HG03571 (cell line): ENCODE measurements around the gene WRAP73.

ENCODE experiments used
- ATAC-seq: cut with Tn5 transposase; IDR thresholded peaks from one replicate; pipeline ENCODE4 v1.9.1; 2021; ENCODE audit not compliant: unreplicated experiment

The WRAP73 gene

DNA sequence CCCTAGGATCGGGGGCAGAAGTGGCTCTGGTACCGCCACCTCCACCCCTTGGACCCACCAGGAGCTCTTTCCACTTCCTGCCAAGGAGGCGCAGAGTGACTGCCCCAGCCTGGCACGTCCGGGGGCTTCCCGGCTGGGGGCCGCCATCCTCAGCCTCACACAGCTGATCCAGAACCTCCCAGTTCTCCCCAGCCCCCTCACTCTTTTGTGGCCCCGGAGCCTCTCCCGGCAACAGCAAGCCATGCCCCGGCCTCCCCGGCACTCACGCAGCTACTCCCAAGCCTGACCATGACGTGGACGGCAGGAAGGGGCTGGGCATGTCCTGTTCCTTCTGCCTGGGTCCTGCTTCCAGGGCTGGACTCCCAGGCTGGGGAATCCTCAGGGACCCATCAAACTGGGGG, 19.5 kb upstream of the WRAP73 start:
- no peak for ATAC-seq

DNA sequence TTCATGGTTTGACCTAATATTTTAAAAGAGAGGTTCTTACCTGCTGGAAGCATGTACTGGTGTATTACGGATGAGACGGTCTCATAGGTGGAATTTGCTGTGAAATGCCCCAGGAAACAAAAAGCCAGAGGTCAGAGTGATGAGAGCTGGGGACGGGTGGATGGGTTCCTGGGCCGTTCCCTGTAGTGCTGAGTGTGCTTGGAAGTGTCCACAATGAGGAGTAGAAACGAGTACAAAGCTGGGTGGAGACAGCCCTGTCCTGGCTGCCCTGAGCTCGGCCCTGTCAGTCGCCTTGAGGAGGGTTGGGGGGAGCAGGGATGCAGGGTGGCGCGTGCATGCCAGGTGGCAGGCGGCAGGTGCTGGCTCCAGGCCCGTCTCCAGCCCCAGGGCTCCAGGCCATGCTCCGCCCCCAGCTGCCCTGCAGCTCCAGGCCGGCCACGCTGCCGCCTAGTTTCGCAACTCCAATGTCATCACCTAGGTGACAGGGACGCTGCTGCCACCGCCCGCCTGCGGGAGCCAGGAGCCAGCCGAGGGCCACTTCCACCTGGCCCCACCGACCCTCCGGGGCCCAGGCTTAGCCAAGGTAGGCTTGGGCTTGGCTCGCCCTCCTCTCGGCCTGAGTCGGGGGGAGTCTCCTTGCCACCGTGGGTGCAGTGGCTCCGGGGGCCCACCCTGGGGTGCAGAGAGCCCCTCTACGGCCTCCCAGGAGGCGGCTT, 18.8 kb upstream of the WRAP73 start:
- no peak for ATAC-seq

DNA sequence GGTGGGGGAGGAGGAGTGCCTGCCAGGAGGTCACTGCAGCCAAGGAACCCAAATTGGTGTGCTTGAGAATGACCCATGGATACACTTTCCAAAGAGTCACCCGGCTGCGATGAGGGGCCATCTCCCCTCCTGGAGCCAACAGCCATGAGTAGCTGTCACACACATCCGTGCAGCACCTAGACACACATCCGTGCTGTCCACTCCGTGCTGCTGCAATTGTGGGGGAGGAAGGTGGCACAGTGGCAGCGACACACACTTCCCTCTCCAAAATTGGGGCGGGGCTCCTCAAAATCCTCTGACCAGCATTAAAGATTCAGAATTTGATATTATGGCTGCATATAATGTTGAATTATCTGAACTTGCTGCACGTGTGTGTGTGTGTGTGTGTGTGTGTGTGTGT, 18.2 kb upstream of the WRAP73 start:
- ATAC-seq, result no peak

DNA sequence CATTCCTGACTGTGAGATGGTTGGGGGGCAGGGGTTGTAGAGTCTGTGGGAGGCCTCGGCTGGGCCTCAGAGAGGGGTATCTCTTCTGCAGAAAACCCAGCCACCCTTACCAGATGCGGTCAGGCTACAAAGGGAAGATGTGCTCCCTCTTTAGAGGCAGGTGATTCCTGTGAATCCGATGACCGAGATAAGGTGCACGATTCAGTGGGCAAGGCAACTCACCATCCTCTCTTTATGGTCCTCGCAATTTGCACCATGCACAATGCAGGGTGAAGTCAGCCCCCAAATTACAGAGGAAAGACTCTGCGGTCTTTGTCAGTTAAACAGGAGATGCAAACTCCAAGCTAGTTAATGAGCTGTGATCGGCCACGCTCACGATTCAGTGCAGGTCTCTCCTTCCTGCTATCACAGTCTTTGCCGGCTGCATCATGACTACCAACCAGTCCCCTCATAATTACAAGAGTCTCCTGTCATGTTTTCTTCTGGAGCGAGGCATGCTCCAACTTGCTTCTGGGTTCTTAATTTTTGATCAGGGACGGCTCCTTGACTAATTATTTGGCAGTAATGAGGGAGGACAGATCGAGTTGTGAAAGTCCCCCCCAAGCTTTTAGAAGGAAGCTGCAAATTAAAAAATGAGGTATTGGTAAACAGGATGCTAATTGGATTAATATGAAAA, 14.9 kb upstream of the WRAP73 start:
- no peak for ATAC-seq

DNA sequence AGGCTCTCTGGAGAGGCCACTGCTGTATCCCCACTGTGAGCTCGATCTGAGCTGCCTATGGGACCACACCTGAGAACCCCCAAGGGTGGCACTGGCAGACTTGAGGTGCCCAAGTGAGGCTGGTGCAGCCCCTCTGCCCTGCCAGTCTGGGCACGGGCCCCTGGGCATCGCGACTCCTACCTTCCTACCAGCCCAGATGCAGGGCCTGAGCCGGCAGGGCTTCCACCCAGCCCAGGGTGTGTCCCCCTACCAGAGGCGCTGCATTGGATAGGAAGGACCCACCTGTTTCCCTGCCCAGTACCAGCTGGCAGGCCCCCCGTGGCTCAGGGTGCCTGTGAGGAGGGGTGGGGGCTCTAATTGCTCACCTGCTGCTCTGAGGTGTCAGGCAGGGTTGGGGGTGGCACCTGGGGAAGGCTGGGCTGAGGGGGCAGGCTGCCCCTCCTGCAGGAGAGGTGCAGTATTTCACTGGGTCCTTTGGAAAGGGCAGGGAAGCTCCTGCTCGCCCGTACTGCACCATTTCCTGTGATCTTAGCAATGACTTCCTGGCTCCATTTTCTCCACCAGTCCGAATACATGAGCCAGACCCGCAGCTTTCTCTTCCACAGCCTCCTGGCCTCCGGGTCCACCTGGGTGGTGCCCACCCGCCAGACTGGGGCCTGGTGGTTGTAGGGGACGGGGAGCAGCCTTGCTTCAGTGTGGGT, 14.2 kb upstream of the WRAP73 start:
- no peak for ATAC-seq

DNA sequence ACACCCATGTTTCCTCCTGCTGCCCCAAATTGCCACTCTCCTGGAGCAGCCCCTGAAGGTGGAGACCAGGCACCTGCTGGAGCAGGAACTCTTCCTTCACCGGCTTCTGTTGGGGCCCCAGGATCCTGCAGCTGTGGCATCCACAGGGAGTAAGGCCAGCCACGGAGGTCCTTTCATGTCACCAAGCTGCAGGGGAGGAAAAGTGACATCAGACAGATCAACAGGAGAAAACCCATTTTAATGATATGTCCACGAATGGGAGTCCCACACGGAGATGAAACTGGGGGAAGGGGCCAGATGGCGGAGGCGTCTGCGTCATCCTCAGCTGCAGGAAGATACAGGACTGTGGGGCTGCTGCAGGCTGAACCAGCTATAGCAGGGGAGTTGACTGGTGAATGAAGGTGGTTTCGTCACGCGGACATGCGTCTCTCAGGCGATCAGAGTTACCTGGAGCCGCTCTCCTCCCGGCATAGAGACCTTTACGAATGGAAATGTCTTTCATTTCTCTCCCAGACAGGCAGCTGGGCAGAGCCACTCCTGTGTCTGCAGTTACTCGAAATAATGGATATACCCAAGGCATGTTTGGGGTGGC, 12.3 kb upstream of the WRAP73 start:
- no peak for ATAC-seq

DNA sequence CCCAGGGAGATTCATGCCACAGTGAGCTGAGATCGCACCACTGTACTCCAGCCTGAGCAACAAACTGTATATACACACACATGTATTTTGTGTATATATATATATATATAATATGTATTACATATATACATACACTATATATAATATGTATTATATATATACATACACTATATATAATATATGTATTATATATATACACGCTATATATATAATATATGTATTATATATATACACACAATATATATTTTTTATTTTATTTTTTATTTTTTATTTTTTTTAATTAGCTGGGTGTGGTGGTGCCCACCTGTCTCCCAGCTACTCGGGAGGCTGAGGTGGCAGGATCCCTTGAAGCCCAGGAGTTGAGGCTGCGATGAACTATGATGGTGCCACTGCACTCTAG, 11.7 kb upstream of the WRAP73 start:
- no peak for ATAC-seq

DNA sequence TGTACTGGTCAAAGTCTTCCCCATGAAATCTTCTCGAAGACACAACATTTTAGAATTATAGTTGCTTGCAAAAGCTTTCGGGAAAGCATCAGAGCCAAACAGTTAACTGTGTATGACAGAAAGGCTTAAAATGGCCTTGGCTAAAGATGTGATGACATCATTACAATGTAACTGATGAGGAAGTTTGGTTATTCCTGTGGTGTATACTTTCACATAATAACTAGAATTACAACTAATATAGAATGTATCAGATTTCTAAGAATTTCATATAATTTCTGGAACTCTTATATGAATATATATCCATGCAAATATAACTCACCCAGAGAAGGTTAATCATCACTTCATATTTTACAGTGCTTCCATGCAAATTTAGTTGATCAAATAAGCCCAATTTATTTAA, 10.8 kb upstream of the WRAP73 start:
- ATAC-seq, result no peak

DNA sequence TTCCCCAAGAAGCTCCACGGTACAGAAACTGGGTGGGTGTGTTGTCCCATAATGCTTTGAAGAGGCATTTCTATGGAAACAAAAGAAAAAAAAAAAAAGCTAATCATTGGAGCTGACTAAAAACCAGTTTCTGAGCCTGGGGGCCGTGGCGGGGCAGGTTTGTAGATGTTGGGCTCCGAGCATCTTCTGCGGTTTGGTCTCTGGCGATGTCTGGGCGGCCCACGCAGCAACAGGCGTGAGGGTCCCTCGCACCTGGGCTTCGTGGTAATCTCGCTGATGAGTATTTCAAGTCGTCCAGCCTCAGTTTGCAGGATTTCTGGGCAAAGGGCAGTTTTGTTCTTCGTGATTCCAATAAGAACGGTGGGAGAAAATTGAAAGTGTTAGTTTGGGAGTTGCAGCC, 9.2 kb upstream of the WRAP73 start:
- no peak for ATAC-seq

DNA sequence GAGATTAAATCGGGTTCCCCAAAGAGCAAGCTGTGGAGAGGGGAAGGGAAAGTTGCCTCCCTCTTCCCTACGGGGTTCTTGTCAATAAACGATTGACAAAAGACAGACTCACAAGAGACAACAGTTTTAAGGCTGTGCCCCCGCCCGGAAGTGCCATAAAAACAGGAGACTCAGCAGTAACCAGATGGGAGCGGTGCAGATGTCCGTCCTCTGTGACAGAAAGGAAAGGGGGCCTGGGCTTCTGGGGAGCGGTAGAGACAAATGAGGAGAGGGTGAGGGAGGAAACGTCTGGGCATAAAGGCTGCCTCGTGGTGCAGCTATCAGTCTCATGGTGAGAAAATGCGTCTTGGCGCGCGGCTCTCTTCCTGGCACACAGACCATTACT, 8.3 kb upstream of the WRAP73 start:
- no peak for ATAC-seq

DNA sequence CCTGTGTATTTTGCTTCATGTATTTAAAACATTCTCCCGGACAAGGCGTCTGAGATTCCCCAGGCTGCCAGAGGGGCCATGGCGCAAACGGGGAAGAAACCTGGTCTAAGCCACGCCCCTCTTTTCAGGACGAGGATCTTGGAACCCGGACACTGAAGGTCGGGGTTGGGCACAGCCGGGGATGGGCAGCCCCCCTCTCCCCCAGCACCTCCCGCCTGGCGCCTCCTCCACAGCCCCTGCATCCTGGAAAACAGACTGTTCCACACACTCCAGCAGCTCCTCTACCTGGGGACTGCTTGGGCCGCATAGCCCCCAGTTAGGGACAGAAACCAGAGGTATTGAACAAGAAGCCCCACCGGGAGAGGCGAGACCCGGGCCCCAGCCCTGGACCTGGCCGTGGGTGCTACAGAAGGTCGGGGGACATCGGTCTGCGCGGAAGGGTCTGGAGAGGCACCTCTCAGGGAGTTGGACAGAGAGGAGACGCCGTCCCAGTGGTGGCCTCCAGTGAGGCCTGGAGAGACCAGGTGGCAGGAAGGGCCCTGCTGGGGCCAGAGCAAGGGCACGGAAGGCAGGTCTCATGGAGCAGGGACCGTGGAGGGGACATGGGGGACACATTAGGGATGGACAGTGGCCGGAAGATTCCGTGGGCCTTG, 7.8 kb upstream of the WRAP73 start:
- ATAC-seq, result no peak

DNA sequence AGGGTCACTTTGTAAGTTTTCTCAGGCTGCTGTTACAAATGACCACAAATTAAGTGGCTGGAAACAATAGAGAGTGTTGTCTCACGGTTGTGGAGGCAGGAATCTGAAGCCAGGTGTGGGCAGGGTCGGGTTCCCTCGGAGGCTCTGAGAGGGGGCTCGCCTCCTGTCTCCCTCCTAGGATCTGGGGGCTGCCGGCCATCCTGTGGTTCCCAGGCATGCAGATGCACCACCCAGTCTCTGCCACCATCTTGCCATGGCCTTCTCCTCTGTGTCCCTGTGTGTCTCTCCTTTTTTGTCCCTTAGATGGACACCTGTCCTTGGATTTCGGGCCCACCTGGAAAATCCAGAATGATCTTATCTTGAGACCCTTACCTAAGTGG, 7.2 kb upstream of the WRAP73 start:
- peak; percentile 18 for ATAC-seq

DNA sequence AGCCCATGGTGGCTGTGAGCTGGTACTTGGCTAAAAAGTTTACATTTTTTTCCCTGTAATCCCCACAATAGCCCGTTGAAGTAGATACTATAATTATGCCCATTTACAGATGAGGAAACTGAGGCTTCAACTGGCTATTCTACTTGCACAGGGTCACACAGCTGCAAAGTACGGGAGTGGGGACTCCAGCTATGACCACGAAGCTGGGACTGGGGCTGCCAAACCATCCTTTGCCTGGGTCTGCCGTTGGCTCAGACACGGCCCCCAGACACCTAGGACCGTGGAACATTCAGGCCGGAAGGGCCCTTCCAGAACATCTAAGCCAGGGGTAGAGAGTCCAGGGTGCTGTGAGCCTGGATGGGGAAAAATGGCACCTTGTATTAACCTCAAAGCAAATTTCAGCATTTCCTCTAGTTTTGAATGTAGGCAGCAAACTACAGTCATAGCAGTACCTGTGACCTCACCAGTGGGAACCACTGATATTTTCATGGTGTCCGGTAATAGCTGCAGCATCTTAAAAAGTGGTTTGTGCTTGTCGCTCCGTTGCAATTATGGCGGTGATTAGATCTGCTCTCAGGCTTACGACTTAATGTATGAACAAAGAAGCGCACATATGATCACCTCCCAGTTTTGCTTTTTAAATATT, 6.7 kb upstream of the WRAP73 start:
- ATAC-seq, result peak; percentile 51

DNA sequence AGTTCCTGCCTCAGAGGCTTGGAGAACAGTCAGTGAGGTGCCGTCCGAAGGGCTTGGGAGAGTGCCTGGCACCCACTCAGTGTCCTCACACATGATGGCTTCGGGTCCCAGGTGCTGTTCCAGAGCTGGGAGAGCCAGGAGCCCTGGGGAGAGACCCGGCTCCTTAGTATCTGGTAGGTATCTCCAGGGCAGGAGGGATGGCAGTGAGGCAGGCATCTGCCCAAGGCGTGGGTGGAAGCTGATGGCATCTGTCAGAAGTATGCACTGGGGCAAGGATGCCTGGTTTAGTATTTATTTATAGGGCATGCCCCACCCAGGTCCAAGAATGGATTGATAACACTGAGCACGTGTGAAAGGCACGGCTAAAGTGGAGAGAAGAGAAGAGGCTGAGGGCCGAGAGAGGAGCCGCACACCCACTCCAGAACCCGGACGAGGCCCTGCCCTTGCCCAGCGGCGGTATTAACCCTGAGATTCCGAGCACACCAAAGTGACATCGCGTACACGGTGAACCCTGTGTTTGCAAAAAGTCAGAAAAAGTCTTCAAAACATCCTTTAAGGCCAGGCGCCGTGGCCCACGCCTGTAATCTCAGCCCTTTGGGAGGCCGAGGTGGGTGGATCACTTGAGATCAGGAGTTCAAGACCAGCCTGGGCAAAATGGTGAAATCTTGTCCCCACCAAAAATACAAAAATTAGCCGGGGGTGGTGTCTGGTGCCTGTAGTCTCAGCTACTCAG, 4.8 kb upstream of the WRAP73 start:
- ATAC-seq, result no peak

DNA sequence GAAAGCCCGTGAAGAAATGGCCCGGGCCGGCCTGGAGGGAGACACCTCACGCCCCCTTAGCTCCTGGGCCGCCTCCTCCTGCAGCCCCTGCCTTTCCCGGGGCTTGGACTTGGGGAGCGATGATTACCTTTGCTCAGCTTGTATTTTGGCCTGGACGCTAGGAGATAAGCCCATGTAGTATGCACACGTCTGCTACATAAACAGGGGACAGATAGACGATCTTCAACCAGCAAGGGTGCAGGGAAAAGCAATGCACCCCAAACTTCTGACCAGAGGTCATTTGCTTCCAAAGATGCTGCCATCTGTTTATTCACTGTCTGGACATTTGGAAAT, 3.3 kb upstream of the WRAP73 start:
- ATAC-seq, result no peak

DNA sequence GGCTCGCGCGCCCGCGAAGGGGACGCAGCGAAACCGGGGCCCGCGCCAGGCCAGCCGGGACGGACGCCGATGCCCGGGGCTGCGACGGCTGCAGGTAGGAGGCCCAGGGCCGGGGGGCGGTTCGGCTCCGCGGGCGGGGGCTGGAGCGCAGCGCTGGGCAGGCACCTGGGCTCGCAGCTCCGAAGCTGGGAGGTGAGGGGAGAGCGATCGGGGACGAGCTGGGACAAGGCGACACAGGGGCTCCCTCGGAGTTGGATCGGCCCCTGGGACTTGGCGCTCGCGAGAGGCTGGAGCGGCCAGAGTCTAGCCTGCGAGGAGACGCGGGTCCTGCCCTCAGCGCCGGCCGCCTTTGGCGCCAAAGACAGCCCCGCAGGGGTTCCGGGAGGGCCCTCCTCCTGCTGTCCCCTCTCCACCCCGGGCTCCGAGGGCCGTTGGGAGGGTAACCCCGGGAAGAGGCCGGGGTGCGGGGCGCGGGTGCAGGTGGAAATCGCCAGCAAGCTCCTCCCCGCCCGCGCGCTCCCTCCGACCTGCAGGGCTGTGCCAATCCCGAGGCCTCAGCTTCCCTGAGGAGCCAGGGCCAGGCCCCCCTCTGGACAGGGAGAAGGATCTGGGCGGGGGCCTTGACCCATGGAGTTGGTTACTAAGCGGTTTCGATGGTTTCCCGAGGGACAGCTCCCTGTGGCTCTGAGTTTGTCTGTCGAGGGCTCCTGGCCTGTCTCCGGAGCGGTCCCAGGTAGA, 2.8 kb upstream of the WRAP73 start:
- no peak for ATAC-seq

DNA sequence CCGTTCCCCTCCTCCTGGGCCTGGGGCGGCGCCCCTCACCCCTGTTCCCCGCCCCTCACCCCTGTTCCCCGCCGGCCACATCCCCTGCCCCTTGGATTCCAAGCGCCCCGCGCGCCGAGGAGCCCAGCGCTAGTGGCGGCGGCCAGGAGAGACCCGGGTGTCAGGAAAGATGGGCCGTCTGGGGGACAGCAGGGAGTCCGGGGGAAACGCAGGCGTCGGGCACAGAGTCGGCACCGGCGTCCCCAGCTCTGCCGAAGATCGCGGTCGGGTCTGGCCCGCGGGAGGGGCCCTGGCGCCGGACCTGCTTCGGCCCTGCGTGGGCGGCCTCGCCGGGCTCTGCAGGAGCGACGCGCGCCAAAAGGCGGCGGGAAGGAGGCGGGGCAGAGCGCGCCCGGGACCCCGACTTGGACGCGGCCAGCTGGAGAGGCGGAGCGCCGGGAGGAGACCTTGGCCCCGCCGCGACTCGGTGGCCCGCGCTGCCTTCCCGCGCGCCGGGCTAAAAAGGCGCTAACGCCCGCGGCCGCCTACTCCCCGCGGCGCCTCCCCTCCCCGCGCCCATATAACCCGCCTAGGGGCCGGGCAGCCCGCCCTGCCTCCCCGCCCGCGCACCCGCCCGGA, 2.1 kb upstream of the WRAP73 start, which contains the start of gene TP73:
Gene TP73, plus strand, starts transcription at position 587 of the 618 bp plus-strand sequence. CDS start 29,850 bp downstream, outside the sequence.
- ATAC-seq, result no peak

DNA sequence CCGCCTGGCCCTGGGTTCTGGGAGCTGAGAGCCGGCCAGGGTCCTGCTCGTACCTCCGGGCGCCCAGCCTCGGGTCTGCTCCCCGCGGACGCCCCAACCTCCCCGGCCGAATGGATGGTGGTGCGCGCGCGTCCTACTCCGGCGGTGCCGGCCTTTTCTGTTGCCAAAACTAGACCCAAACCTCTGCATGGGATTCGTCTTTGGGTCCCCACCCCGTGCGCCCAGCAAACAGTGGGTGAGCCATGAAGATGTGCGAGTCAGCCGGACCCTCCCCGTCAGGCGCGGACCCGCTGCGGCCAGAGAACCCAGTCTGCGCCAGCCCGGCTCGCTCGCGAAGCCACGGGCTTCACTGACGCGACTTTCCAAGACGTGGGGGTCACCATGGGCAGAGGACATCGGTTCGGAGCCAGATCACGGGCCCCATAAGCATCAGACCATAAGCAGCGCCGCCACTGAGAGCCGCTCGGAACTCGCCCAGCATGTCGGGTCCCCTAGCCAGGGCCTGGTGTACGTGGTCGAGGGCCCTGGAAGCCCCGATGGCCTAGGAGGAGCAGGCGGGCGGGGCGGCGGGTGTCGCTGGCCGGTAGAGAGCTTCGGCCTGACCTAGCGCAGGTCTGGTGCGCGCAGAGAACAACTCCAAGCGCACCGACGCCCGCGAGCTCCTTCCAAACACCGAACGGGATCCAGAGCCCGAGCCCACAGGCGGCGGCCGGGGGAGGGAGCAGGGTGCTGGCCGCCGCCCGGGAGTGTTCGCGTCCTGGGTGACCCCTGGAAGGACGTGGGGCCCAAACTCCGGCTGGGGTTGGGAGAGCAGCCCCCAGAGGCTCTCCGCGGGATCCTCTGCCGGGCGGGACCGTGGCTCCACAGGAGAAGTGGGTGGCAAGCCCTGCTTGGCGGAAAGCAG, 1.4 kb upstream of the WRAP73 start:
- no peak for ATAC-seq
